IPS-18a (cell line): ENCODE results near the gene F2RL3.

Experiments used
- H3K27ac ChIP-seq: one replicate; pipeline ENCODE4 v1.5.1; 2013; ENCODE audit warnings: low read length
- H3K27me3 ChIP-seq: one replicate; pipeline ENCODE4 v1.6.1; 2013; ENCODE audit warnings: mild to moderate bottlenecking, low read length; ENCODE audit not compliant: control insufficient read depth, insufficient read depth
- H3K36me3 ChIP-seq: one replicate; pipeline ENCODE4 v1.6.1; 2013; ENCODE audit warnings: low read depth, low read length; ENCODE audit not compliant: control insufficient read depth
- H3K4me1 ChIP-seq: one replicate; pipeline ENCODE4 v1.6.1; 2013; ENCODE audit warnings: low read depth, low read length; ENCODE audit not compliant: control insufficient read depth
- H3K4me3 ChIP-seq: one replicate; pipeline ENCODE4 v1.5.1; 2013; ENCODE audit warnings: low read length
- H3K9ac ChIP-seq: one replicate; pipeline ENCODE4 v1.6.1; 2013; ENCODE audit warnings: mild to moderate bottlenecking, low read length, moderate library complexity
- H3K9me3 ChIP-seq: one replicate; pipeline ENCODE4 v1.6.1; 2013; ENCODE audit warnings: low read depth, low read length; ENCODE audit not compliant: control insufficient read depth

F2RL3 gene

GRCh38 chr19:16876904-16877361 lies 11.9 kb upstream of the F2RL3 start:
- peaks cover 48% of the 10 kb centered on the region for H3K36me3 ChIP-seq
- H3K4me3 ChIP-seq = no peak overlapping the region
- H3K9ac ChIP-seq = no peak overlapping the region
- H3K27ac ChIP-seq = no peak overlapping the region
- H3K9me3 ChIP-seq = no peaks in the 10 kb centered on the region
- H3K4me1 ChIP-seq = no peaks in the 10 kb centered on the region
- no peaks in the 10 kb centered on the region for H3K27me3 ChIP-seq

- Histone ChIP-seq H3K27ac (no peak overlapping the region), H3K9ac (no peak overlapping the region), H3K4me1 (no peaks in the 10 kb centered on the region), H3K4me3 (no peak overlapping the region), H3K27me3 (no peaks in the 10 kb centered on the region), H3K9me3 (peaks cover 4% of the 10 kb centered on the region), H3K36me3 (peaks cover 46% of the 10 kb centered on the region)
These were observed 11.2 kb upstream of the F2RL3 start for GRCh38 chr19:16877581-16877980.

GRCh38 chr19:16878181-16878965 lies 10.4 kb upstream of the F2RL3 start:
- Histone ChIP-seq H3K9me3 (peaks cover 4% of the 10 kb centered on the region), H3K4me1 (no peaks in the 10 kb centered on the region), H3K4me3 (no peak overlapping the region), H3K27me3 (no peaks in the 10 kb centered on the region), H3K9ac (no peak overlapping the region), H3K36me3 (peaks cover 38% of the 10 kb centered on the region), H3K27ac (no peak overlapping the region)

- H3K4me1 ChIP-seq = no peaks in the 10 kb centered on the region
- H3K4me3 ChIP-seq = no peak overlapping the region
- no peak overlapping the region for H3K9ac ChIP-seq
- peaks cover 34% of the 10 kb centered on the region for H3K36me3 ChIP-seq
- H3K9me3 ChIP-seq = peaks cover 4% of the 10 kb centered on the region
- H3K27me3 ChIP-seq = no peaks in the 10 kb centered on the region
- H3K27ac ChIP-seq = no peak overlapping the region
These were observed 7.8 kb upstream of the F2RL3 start for GRCh38 chr19:16880884-16881554.

- H3K36me3 ChIP-seq = peaks cover 24% of the 10 kb centered on the region
- H3K4me3 ChIP-seq = no peak overlapping the region
- no peaks in the 10 kb centered on the region for H3K27me3 ChIP-seq
- H3K9me3 ChIP-seq = peaks cover 4% of the 10 kb centered on the region
- H3K9ac ChIP-seq = no peak overlapping the region
- H3K4me1 ChIP-seq = no peaks in the 10 kb centered on the region
- H3K27ac ChIP-seq = no peak overlapping the region
These were observed 6.7 kb upstream of the F2RL3 start for GRCh38 chr19:16882146-16882545.

- no peaks in the 10 kb centered on the region for H3K27me3 ChIP-seq
- no peaks in the 10 kb centered on the region for H3K4me1 ChIP-seq
- H3K9ac ChIP-seq = no peak overlapping the region
- H3K27ac ChIP-seq = no peak overlapping the region
- peaks cover 11% of the 10 kb centered on the region for H3K36me3 ChIP-seq
- peaks cover 4% of the 10 kb centered on the region for H3K9me3 ChIP-seq
- H3K4me3 ChIP-seq = no peak overlapping the region
These were observed 5.3 kb upstream of the F2RL3 start for GRCh38 chr19:16883522-16883921.

- Histone ChIP-seq H3K27ac (no peak overlapping the region), H3K9me3 (peaks cover 4% of the 10 kb centered on the region), H3K9ac (no peak overlapping the region), H3K27me3 (no peaks in the 10 kb centered on the region), H3K36me3 (no peaks in the 10 kb centered on the region), H3K4me3 (no peak overlapping the region), H3K4me1 (no peaks in the 10 kb centered on the region)
These were observed 3.6 kb upstream of the F2RL3 start for GRCh38 chr19:16885166-16885565.

- Histone ChIP-seq H3K9me3 (peaks cover 4% of the 10 kb centered on the region), H3K27me3 (no peaks in the 10 kb centered on the region), H3K4me1 (no peaks in the 10 kb centered on the region), H3K9ac (no peak overlapping the region), H3K4me3 (no peak overlapping the region), H3K36me3 (no peaks in the 10 kb centered on the region), H3K27ac (no peak overlapping the region)
These were observed 2.4 kb upstream of the F2RL3 start for GRCh38 chr19:16886305-16886880.

- Histone ChIP-seq H3K27me3 (no peaks in the 10 kb centered on the region), H3K27ac (no peak overlapping the region), H3K4me1 (no peaks in the 10 kb centered on the region), H3K9ac (no peak overlapping the region), H3K4me3 (no peak overlapping the region), H3K9me3 (no peaks in the 10 kb centered on the region), H3K36me3 (no peaks in the 10 kb centered on the region)
These were observed 1.2 kb upstream of the F2RL3 start for GRCh38 chr19:16887353-16888265.

GRCh38 chr19:16889366-16889882 lies 625 bp downstream of the F2RL3 start:
- Histone ChIP-seq H3K4me1 (no peaks in the 10 kb centered on the region), H3K4me3 (no peak overlapping the region), H3K27ac (no peak overlapping the region), H3K36me3 (no peaks in the 10 kb centered on the region), H3K9me3 (no peaks in the 10 kb centered on the region), H3K27me3 (no peaks in the 10 kb centered on the region), H3K9ac (no peak overlapping the region)
